K562 (cell line): ENCODE results near the gene FJX1. TPM values are rescaled to one million over a fixed set of nuclear protein-coding genes. Genes with fewer than 3 reads are reported as not detected.

ENCODE experiments used
- ATAC-seq: fragments of 200-7000 bp; cut with Tn5 transposase; 3 replicates; pipeline ENCODE4 v1.9.1; 2020; ENCODE audit warnings: moderate library complexity
- BruUV-seq: library from RNA; stranded (reverse); fragments of 400-500 nt; replicated peaks from 2 replicates; lab custom pipeline; 2021; lab: Mats Ljungman, UMichigan
- CTCF ChIA-PET: fragments of 300-600 bp; formaldehyde crosslinking; extraction: SDS; loops from one replicate; lab custom pipeline; 2021; ENCODE audit warnings: low intra/inter-chr PET ratio; lab: Yijun Ruan, JAX
- POLR2A ChIA-PET: fragments of 300-600, 350-650 bp; sonication (Branson Sonifier 250); formaldehyde crosslinking; extraction: SDS; loops from one replicate; lab custom pipeline; 2021; ENCODE audit warnings: antibody characterized with exemption, inconsistent platforms; lab: Yijun Ruan, JAX
- DNase-seq, 4 experiments: peaks; one replicate each; pipeline versions ENCODE4 v3.0.0 to v3.0.0-alpha.2; 2011 to 2018; ENCODE audit warnings: low spot score in 3 of 4, mixed read lengths in 3 of 4; ENCODE audit errors: extremely low read depth in 1 of 4
- FAIRE-seq: peaks from 2 replicates; lab custom pipeline; 2011; peaks lifted over from hg19 to GRCh38; lab: Jason Lieb, UNC
- H2AFZ ChIP-seq: 2 replicates; pipeline ENCODE4 v1.6.0; 2011; ENCODE audit warnings: low read depth, low read length, control low read depth, inconsistent platforms
- H3K27ac ChIP-seq: fragments of 200-600 bp; 3 replicates; pipeline ENCODE4 v1.8.0; 2011; ENCODE audit warnings: low read depth, mild to moderate bottlenecking, control low read depth, inconsistent platforms, low read length, moderate library complexity, mixed read lengths; ENCODE audit errors: extremely low read depth
- H3K27me3 ChIP-seq, 2 experiments: fragments of 300-600 bp in 1 of 2; 2 replicates in 1 of 2; 3 replicates in 1 of 2; pipeline versions ENCODE4 v1.6.0 to v1.8.0; 2011; ENCODE audit warnings: inconsistent platforms in 2 of 2, low read length in 2 of 2, mild to moderate bottlenecking in 1 of 2, mixed read lengths in 1 of 2, moderate library complexity in 1 of 2; ENCODE audit not compliant: control insufficient read depth in 2 of 2, insufficient read depth in 2 of 2
- H3K36me3 ChIP-seq: fragments of 300-600 bp; 3 replicates; pipeline ENCODE4 v1.8.0; 2011; ENCODE audit warnings: mild to moderate bottlenecking, low read length, inconsistent platforms; ENCODE audit not compliant: control insufficient read depth, insufficient read depth
- H3K4me1 ChIP-seq, 2 experiments: fragments of 200-600 bp in 1 of 2; replicated peaks in 1 of 2; 2 replicates in 1 of 2; 3 replicates in 1 of 2; pipeline versions ENCODE4 v1.5.1 to v1.8.0; 2011; ENCODE audit warnings: inconsistent platforms in 2 of 2, low read length in 2 of 2, mild to moderate bottlenecking in 1 of 2, mixed read lengths in 1 of 2, moderate library complexity in 1 of 2; ENCODE audit not compliant: control insufficient read depth in 2 of 2, insufficient read depth in 2 of 2
- H3K4me2 ChIP-seq: 2 replicates; pipeline ENCODE4 v1.6.1; 2011; ENCODE audit warnings: low read length, control low read depth, inconsistent platforms, mixed read lengths; ENCODE audit not compliant: insufficient read depth
- H3K4me3 ChIP-seq: fragments of 200-600 bp; sonication (generic), shearing (Covaris generic); 2 replicates; pipeline ENCODE4 v1.5.1; 2016; ENCODE audit warnings: control low read depth, inconsistent platforms
- H3K79me2 ChIP-seq: fragments of 200-600 bp; 3 replicates; pipeline ENCODE4 v1.8.0; 2011; ENCODE audit warnings: low read length, inconsistent platforms; ENCODE audit not compliant: control insufficient read depth, insufficient read depth
- H3K9ac ChIP-seq, 2 experiments: 2 replicates each; pipeline versions ENCODE4 v1.6.0 to v1.6.1; 2011; ENCODE audit warnings: low read depth in 2 of 2, low read length in 2 of 2, control low read depth in 1 of 2, inconsistent platforms in 1 of 2, mild to moderate bottlenecking in 1 of 2, mixed read lengths in 1 of 2; ENCODE audit not compliant: insufficient read depth in 1 of 2
- H3K9me1 ChIP-seq: one replicate; pipeline ENCODE4 v1.6.0; 2011; ENCODE audit warnings: inconsistent platforms, mild to moderate bottlenecking, low read length, moderate library complexity; ENCODE audit not compliant: control insufficient read depth, insufficient read depth
- H3K9me3 ChIP-seq: replicated peaks from 2 replicates; pipeline ENCODE4 v1.5.1; 2011; ENCODE audit warnings: low read depth, low read length, inconsistent platforms; ENCODE audit not compliant: control insufficient read depth, insufficient read depth
- H4K20me1 ChIP-seq: replicated peaks from 2 replicates; pipeline ENCODE4 v1.6.1; 2011; ENCODE audit warnings: low read length, inconsistent platforms, mixed read lengths; ENCODE audit not compliant: control insufficient read depth, insufficient read depth
- C11orf30 ChIP-seq: fragments of 450-650 bp; IDR thresholded peaks from 2 replicates; pipeline ENCODE4 v1.6.1; 2016; ENCODE audit warnings: low read depth, mild to moderate bottlenecking
- HDAC6 ChIP-seq: IDR thresholded peaks from 2 replicates; pipeline ENCODE4 v1.6.1; 2012; ENCODE audit warnings: low read depth, mild to moderate bottlenecking, control low read depth, inconsistent platforms, low read length, moderate library complexity
- HNRNPK ChIP-seq: fragments of 200-400 bp; formaldehyde crosslinking; IDR thresholded peaks from one replicate; pipeline ENCODE4 v1.6.1; 2018; ENCODE audit warnings: mild to moderate bottlenecking, low read depth, low read length; ENCODE audit not compliant: poor library complexity, severe bottlenecking
- NFIC ChIP-seq: fragments of 450-650 bp; IDR thresholded peaks from 2 replicates; pipeline ENCODE4 v1.6.1; 2017; ENCODE audit warnings: mild to moderate bottlenecking, inconsistent platforms
- NFXL1 ChIP-seq: fragments of 450-650 bp; formaldehyde crosslinking; IDR thresholded peaks from 2 replicates; pipeline ENCODE4 v1.4.0; 2021; ENCODE audit warnings: mild to moderate bottlenecking
- TAF9B ChIP-seq: fragments of 450-650 bp; IDR thresholded peaks from 2 replicates; pipeline ENCODE4 v1.6.1; 2018; ENCODE audit warnings: mild to moderate bottlenecking; ENCODE audit not compliant: partially characterized antibody
- ZFPM2 ChIP-seq: fragments of 250-450 bp; sonication (Bioruptor Pico); IDR thresholded peaks from 2 replicates; pipeline ENCODE4 v1.5.1; 2022; ENCODE audit warnings: mild to moderate bottlenecking
- ZKSCAN1 ChIP-seq: fragments of 150-350 bp; IDR thresholded peaks from 2 replicates; pipeline ENCODE4 v1.6.1; 2016; ENCODE audit warnings: low read depth, low read length
- ZKSCAN3 ChIP-seq: fragments of 250-450 bp; sonication (Bioruptor Pico); IDR thresholded peaks from 2 replicates; pipeline ENCODE4 v1.4.0; 2020
- ZNF134 ChIP-seq: fragments of 250-450 bp; sonication (Bioruptor Pico); conservative IDR thresholded peaks from 2 replicates; pipeline ENCODE4 v1.4.0; 2020
- WGBS: fragments of 100-300 bp; shearing (Covaris generic); methylation state at CpG from one replicate; pipeline ENCODE4 v1.1.6; 2016; ENCODE audit warnings: low coverage, mixed read lengths; ENCODE audit not compliant: insufficient coverage; ENCODE audit errors: missing lambda C conversion rate; 5-methylcytosine and 5-hydroxymethylcytosine counted together
- in situ Hi-C: fragments of 300-500 bp; cut with MboI; formaldehyde crosslinking; loops from 4 replicates; pipeline ENCODE4 v1.15.0; 2018; ENCODE audit warnings: inconsistent platforms, mixed read lengths
- intact Hi-C: fragments of 100-400 bp; cut with micrococcal nuclease; formaldehyde crosslinking; loops from 2 replicates; pipeline ENCODE4 v1.14.2; 2022
- polyA plus RNA-seq, 8 experiments: library from polyadenylated mRNA; depleted of rRNA in 4 of 8; stranded (reverse) in 5 of 8; unstranded in 3 of 8; fragments of >200 nt; fragmentation: Nextera tagmentation in 2 of 8; fragmentation: Illumina TruSeq in 1 of 8; extraction: Ambion mirVana in 2 of 8; extraction: Trizol in 1 of 8; gene quantifications; 2 replicates each; pipeline versions ENCODE4 v1.2.1 to v1.2.3, GENCODE V29; 2011 to 2014; ENCODE audit warnings: inconsistent platforms in 1 of 8, missing spikeins in 1 of 8
- total RNA-seq, 7 experiments: library from RNA; depleted of rRNA in 6 of 7; stranded (reverse); fragments of >200 nt in 6 of 7; fragmentation: Illumina TruSeq in 2 of 7; extraction: Trizol in 2 of 7; gene quantifications; 2 replicates each; pipeline versions ENCODE4 v1.2.1 to v1.2.3, GENCODE V29; 2011 to 2021; ENCODE audit warnings: low replicate concordance in 1 of 7
- TF ChIP-seq, protein P1 (sequence below): IDR thresholded peaks from 2 replicates; pipeline ENCODE4 v1.6.1; 2016; ENCODE audit warnings: missing genetic modification characterization, missing compliant biosample characterization
- TF ChIP-seq, protein P2 (sequence below): fragments of 250-450 bp; sonication (Bioruptor Pico); IDR thresholded peaks from 2 replicates; pipeline ENCODE4 v1.5.0; 2022; ENCODE audit warnings: mild to moderate bottlenecking

FJX1 gene
- total and polyA plus RNA-seq, 9 of the 15 experiments (the other 6 are each of a cell fraction or from before 2014, with no cell fraction given) = 0.10 to 2.7 (median 0.72) TPM

DNA sequence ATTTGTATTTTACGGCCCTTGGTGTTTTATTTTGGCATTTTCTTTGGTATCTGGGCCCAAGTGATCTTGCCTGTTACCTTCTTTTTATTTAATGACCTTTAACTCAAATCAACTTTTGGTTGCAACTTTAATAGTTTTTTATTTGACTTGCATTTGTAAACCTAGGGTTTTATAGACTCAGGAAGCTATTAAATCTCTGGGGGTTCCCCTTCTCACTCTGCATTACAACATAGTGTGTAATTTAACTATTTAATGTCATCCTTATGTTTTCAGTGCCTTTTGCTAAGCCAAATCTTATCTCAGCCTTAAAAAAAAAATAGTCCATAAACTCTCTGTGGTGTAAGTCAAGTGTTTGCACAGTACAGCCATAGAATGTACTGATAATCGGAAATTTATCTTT, 3.4 kb downstream of the FJX1 start:
- TF ChIP-seq C11orf30 (no peak), ZNF134 (no peak), HDAC6 (no peak), TAF9B (no peak), ZFPM2 (CRISPR knock-in tag) (no peak), ZKSCAN1 (no peak), ZKSCAN3 (CRISPR knock-in tag) (no peak), HNRNPK (no peak), NFIC (no peak), NFXL1 (CRISPR knock-in tag) (no peak)
- TF ChIP-seq, protein P1, sequence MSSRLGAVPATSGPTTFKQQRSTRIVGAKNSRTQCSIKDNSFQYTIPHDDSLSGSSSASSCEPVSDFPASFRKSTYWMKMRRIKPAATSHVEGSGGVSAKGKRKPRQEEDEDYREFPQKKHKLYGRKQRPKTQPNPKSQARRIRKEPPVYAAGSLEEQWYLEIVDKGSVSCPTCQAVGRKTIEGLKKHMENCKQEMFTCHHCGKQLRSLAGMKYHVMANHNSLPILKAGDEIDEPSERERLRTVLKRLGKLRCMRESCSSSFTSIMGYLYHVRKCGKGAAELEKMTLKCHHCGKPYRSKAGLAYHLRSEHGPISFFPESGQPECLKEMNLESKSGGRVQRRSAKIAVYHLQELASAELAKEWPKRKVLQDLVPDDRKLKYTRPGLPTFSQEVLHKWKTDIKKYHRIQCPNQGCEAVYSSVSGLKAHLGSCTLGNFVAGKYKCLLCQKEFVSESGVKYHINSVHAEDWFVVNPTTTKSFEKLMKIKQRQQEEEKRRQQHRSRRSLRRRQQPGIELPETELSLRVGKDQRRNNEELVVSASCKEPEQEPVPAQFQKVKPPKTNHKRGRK (tag) = no peak
- TF ChIP-seq, protein P2, sequence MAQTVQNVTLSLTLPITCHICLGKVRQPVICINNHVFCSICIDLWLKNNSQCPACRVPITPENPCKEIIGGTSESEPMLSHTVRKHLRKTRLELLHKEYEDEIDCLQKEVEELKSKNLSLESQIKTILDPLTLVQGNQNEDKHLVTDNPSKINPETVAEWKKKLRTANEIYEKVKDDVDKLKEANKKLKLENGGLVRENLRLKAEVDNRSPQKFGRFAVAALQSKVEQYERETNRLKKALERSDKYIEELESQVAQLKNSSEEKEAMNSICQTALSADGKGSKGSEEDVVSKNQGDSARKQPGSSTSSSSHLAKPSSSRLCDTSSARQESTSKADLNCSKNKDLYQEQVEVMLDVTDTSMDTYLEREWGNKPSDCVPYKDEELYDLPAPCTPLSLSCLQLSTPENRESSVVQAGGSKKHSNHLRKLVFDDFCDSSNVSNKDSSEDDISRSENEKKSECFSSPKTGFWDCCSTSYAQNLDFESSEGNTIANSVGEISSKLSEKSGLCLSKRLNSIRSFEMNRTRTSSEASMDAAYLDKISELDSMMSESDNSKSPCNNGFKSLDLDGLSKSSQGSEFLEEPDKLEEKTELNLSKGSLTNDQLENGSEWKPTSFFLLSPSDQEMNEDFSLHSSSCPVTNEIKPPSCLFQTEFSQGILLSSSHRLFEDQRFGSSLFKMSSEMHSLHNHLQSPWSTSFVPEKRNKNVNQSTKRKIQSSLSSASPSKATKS (CRISPR knock-in tag) = no peak
- in situ Hi-C loops (no loop called here), intact Hi-C loops (no loop called here)
- H3K4me3 ChIP-seq = no peak overlapping the region
- H3K9me3 ChIP-seq = no peaks in the 10 kb centered on the region
- H3K4me2 ChIP-seq = no peak overlapping the region
- no peak overlapping the region for H3K9ac ChIP-seq
- no peaks in the 10 kb centered on the region for H3K9me1 ChIP-seq
- POLR2A ChIA-PET = no interaction called here
- FAIRE-seq (no peak), DNase-seq (no peak), ATAC-seq (no peak)
- peaks cover 9% of the 10 kb centered on the region for H4K20me1 ChIP-seq
- H3K36me3 ChIP-seq = no peaks in the 10 kb centered on the region
- CTCF ChIA-PET = no interaction called here
- H3K27ac ChIP-seq = no peak overlapping the region
- no peaks in the 10 kb centered on the region for H3K79me2 ChIP-seq
- BruUV-seq = no TSS peak
- H3K27me3 ChIP-seq = peaks cover 26 to 37% of the 10 kb centered on the region in 2 experiments
- 25% methylated on average over 2 of the region's 2 CpGs for WGBS
- H3K4me1 ChIP-seq = peaks cover 0 to 24% of the 10 kb centered on the region in 2 experiments; a peak in 4 of 5 replicates
- H2AFZ ChIP-seq = no peak overlapping the region
